ENCODE results near the gene VIPR2. TPM values are rescaled to one million over a fixed set of nuclear protein-coding genes. Genes with fewer than 3 reads are reported as not detected.

VIPR2 gene
- total and polyA plus RNA-seq, 9 donors = 6.7 to 11.3 (median 8.6) TPM

- H3K27ac ChIP-seq (ENCODE audit: low read length) = no peak overlapping the region
- H3K36me3 ChIP-seq (ENCODE audit: control insufficient read depth, insufficient read depth, low read length) = no peaks in the 10 kb centered on the region
- no peak overlapping the region for H3K4me3 ChIP-seq (ENCODE audit: low read length)
- peaks cover 8% of the 10 kb centered on the region for H3K27me3 ChIP-seq (ENCODE audit: control insufficient read depth, insufficient read depth, low read length)
- DNase-seq = peak; percentile 52
- WGBS (ENCODE audit: insufficient coverage) = 59% methylated on average over 12 of the region's 20 CpGs
- peaks cover 6% of the 10 kb centered on the region for H3K9me3 ChIP-seq (replicated peaks; ENCODE audit: control insufficient read depth, low read depth, low read length)
- H3K4me1 ChIP-seq (ENCODE audit: control insufficient read depth, insufficient read depth, low read length) = peaks cover 30% of the 10 kb centered on the region
Measured at GRCh38 chr7:159022238-159022993, 122.3 kb downstream of the VIPR2 start.

- H3K36me3 ChIP-seq (ENCODE audit: control insufficient read depth, insufficient read depth, low read length) = no peaks in the 10 kb centered on the region
- H3K27me3 ChIP-seq (ENCODE audit: control insufficient read depth, insufficient read depth, low read length) = peaks cover 8% of the 10 kb centered on the region
- no peak overlapping the region for H3K27ac ChIP-seq (ENCODE audit: low read length)
- H3K4me3 ChIP-seq (ENCODE audit: low read length) = no peak overlapping the region
- no peak for DNase-seq
- H3K4me1 ChIP-seq (ENCODE audit: control insufficient read depth, insufficient read depth, low read length) = peaks cover 19% of the 10 kb centered on the region
- WGBS (ENCODE audit: insufficient coverage) = 64% methylated on average over 4 of the region's 6 CpGs
- H3K9me3 ChIP-seq (replicated peaks; ENCODE audit: control insufficient read depth, low read depth, low read length) = peaks cover 6% of the 10 kb centered on the region
Measured at GRCh38 chr7:159020987-159021386, 123.7 kb downstream of the VIPR2 start.

- H3K9me3 ChIP-seq (replicated peaks; ENCODE audit: control insufficient read depth, low read depth, low read length) = peaks cover 6% of the 10 kb centered on the region
- no peaks in the 10 kb centered on the region for H3K36me3 ChIP-seq (ENCODE audit: control insufficient read depth, insufficient read depth, low read length)
- H3K27me3 ChIP-seq (ENCODE audit: control insufficient read depth, insufficient read depth, low read length) = no peaks in the 10 kb centered on the region
- no peak overlapping the region for H3K27ac ChIP-seq (ENCODE audit: low read length)
- 80% methylated on average over 2 of the region's 5 CpGs for WGBS (ENCODE audit: insufficient coverage)
- no peak for DNase-seq
- H3K4me1 ChIP-seq (ENCODE audit: control insufficient read depth, insufficient read depth, low read length) = peaks cover 30% of the 10 kb centered on the region
- H3K4me3 ChIP-seq (ENCODE audit: low read length) = no peak overlapping the region
Measured at GRCh38 chr7:159019111-159019510, 125.6 kb downstream of the VIPR2 start.

- Histone ChIP-seq H3K27ac (ENCODE audit: low read length) (no peak overlapping the region), H3K27me3 (ENCODE audit: control insufficient read depth, insufficient read depth, low read length) (no peaks in the 10 kb centered on the region), H3K4me1 (ENCODE audit: control insufficient read depth, insufficient read depth, low read length) (peaks cover 40% of the 10 kb centered on the region), H3K4me3 (ENCODE audit: low read length) (no peak overlapping the region), H3K9me3 (replicated peaks; ENCODE audit: control insufficient read depth, low read depth, low read length) (peaks cover 6% of the 10 kb centered on the region), H3K36me3 (ENCODE audit: control insufficient read depth, insufficient read depth, low read length) (no peaks in the 10 kb centered on the region)
- 83% methylated on average over 2 of the region's 3 CpGs for WGBS (ENCODE audit: insufficient coverage)
- no peak for DNase-seq
Measured at GRCh38 chr7:159017741-159018140, 126.9 kb downstream of the VIPR2 start.

- no peak for DNase-seq
- Histone ChIP-seq H3K4me1 (ENCODE audit: control insufficient read depth, insufficient read depth, low read length) (peaks cover 38% of the 10 kb centered on the region), H3K27me3 (ENCODE audit: control insufficient read depth, insufficient read depth, low read length) (no peaks in the 10 kb centered on the region), H3K36me3 (ENCODE audit: control insufficient read depth, insufficient read depth, low read length) (no peaks in the 10 kb centered on the region), H3K9me3 (replicated peaks; ENCODE audit: control insufficient read depth, low read depth, low read length) (peaks cover 6% of the 10 kb centered on the region), H3K27ac (ENCODE audit: low read length) (no peak overlapping the region), H3K4me3 (ENCODE audit: low read length) (no peak overlapping the region)
- WGBS (ENCODE audit: insufficient coverage) = 90% methylated on average over 10 of the region's 10 CpGs
Measured at GRCh38 chr7:159017210-159017609, 127.5 kb downstream of the VIPR2 start.

GRCh38 chr7:159016591-159016990 is 128.1 kb downstream of the VIPR2 start:
- Histone ChIP-seq H3K4me3 (ENCODE audit: low read length) (no peak overlapping the region), H3K27me3 (ENCODE audit: control insufficient read depth, insufficient read depth, low read length) (no peaks in the 10 kb centered on the region), H3K27ac (ENCODE audit: low read length) (no peak overlapping the region), H3K4me1 (ENCODE audit: control insufficient read depth, insufficient read depth, low read length) (peaks cover 41% of the 10 kb centered on the region), H3K9me3 (replicated peaks; ENCODE audit: control insufficient read depth, low read depth, low read length) (peaks cover 6% of the 10 kb centered on the region), H3K36me3 (ENCODE audit: control insufficient read depth, insufficient read depth, low read length) (no peaks in the 10 kb centered on the region)
- WGBS (ENCODE audit: insufficient coverage) = 96% methylated on average over 6 of the region's 19 CpGs
- DNase-seq = no peak

GRCh38 chr7:159015454-159016410 is 128.9 kb downstream of the VIPR2 start:
- Histone ChIP-seq H3K4me3 (ENCODE audit: low read length) (no peak overlapping the region), H3K9me3 (replicated peaks; ENCODE audit: control insufficient read depth, low read depth, low read length) (peaks cover under 1% of the 10 kb centered on the region), H3K4me1 (ENCODE audit: control insufficient read depth, insufficient read depth, low read length) (peaks cover 49% of the 10 kb centered on the region), H3K27ac (ENCODE audit: low read length) (peak overlapping the region; percentile 35), H3K36me3 (ENCODE audit: control insufficient read depth, insufficient read depth, low read length) (no peaks in the 10 kb centered on the region), H3K27me3 (ENCODE audit: control insufficient read depth, insufficient read depth, low read length) (no peaks in the 10 kb centered on the region)
- 31% methylated on average over 9 of the region's 24 CpGs for WGBS (ENCODE audit: insufficient coverage)
- DNase-seq = peak; percentile 72

GRCh38 chr7:159015081-159015453 is 129.6 kb downstream of the VIPR2 start:
- Histone ChIP-seq H3K9me3 (replicated peaks; ENCODE audit: control insufficient read depth, low read depth, low read length) (no peaks in the 10 kb centered on the region), H3K27me3 (ENCODE audit: control insufficient read depth, insufficient read depth, low read length) (no peaks in the 10 kb centered on the region), H3K27ac (ENCODE audit: low read length) (peak overlapping the region; percentile 64), H3K36me3 (ENCODE audit: control insufficient read depth, insufficient read depth, low read length) (no peaks in the 10 kb centered on the region), H3K4me1 (ENCODE audit: control insufficient read depth, insufficient read depth, low read length) (peaks cover 52% of the 10 kb centered on the region), H3K4me3 (ENCODE audit: low read length) (no peak overlapping the region)
- DNase-seq = no peak
- WGBS (ENCODE audit: insufficient coverage) = 82% methylated on average over 6 of the region's 6 CpGs

GRCh38 chr7:159014297-159015062 is 130.2 kb downstream of the VIPR2 start:
- no peaks in the 10 kb centered on the region for H3K27me3 ChIP-seq (ENCODE audit: control insufficient read depth, insufficient read depth, low read length)
- no peak overlapping the region for H3K27ac ChIP-seq (ENCODE audit: low read length)
- DNase-seq = no peak
- H3K4me3 ChIP-seq (ENCODE audit: low read length) = no peak overlapping the region
- no peaks in the 10 kb centered on the region for H3K9me3 ChIP-seq (replicated peaks; ENCODE audit: control insufficient read depth, low read depth, low read length)
- H3K4me1 ChIP-seq (ENCODE audit: control insufficient read depth, insufficient read depth, low read length) = peaks cover 55% of the 10 kb centered on the region
- H3K36me3 ChIP-seq (ENCODE audit: control insufficient read depth, insufficient read depth, low read length) = no peaks in the 10 kb centered on the region
- 71% methylated on average over 8 of the region's 20 CpGs for WGBS (ENCODE audit: insufficient coverage)

All from muscle of leg (tissue), 11 donors.